ENCODE measurements around the gene FKTN.

The FKTN gene

DNA sequence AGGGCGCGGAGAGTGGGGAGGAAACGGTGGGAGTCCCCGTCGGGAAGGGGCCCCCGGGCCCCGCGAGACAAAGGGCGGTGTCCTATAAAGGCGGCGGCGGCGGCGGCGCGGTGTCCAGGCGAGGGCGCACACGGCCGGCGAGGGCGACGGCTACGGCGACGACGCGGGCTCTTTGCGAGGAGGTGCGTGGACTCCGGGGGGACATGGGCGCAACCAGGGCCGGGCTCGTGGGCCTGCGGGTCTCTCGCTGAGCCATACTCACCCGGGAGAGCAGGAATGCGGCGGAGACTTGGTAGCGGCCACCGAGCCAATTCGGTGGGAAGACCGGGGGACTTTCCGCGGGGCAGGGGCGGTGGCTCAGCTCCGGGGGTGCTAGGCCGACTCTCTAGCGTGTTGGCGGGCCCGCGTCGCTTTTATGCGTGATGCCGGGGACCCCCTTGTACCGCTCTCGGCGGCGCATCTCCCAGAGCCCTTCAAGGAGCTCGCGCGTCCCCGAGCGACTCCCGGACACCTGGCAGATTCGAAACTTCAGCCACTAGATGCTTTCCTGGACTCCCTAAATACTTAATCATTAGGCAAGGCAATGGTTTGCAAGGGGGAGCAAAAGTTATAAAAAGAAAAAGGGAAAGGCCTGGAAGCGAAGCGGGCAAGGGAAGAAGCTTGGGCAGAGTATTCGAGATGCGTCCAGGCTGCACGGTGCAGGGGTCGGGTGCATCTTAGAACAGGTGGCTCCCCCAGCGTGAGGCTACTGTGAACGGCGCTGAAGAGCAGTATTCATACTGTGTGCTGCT is 98.4 kb downstream of the FKTN start:
- TF ChIP-seq, protein P1, sequence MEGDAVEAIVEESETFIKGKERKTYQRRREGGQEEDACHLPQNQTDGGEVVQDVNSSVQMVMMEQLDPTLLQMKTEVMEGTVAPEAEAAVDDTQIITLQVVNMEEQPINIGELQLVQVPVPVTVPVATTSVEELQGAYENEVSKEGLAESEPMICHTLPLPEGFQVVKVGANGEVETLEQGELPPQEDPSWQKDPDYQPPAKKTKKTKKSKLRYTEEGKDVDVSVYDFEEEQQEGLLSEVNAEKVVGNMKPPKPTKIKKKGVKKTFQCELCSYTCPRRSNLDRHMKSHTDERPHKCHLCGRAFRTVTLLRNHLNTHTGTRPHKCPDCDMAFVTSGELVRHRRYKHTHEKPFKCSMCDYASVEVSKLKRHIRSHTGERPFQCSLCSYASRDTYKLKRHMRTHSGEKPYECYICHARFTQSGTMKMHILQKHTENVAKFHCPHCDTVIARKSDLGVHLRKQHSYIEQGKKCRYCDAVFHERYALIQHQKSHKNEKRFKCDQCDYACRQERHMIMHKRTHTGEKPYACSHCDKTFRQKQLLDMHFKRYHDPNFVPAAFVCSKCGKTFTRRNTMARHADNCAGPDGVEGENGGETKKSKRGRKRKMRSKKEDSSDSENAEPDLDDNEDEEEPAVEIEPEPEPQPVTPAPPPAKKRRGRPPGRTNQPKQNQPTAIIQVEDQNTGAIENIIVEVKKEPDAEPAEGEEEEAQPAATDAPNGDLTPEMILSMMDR (conservative IDR thresholded peaks at IDR 0.05; ENCODE audit: low read depth, low read length), result no peak
- DNase-seq (ENCODE audit: low read depth), result no peak

DNA sequence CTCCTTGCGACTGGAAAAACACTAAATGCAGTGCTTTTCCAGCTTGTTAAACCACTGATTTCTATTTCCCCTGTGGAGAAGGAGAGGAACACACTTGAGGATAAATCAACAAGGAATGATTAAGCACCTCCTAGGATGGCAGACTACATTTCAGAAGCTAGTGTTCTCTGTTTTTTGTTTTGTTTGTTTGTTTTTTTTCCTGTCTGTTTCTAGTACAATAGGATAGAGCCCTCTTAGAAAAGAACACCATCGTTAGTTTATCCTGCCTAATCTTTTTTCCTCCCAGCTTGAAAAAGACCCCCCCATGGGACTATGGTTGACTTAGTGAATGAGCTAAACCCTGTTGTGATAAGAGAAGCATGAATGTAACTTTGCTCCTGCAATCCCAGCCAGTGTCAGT is 100.4 kb downstream of the FKTN start:
- TF ChIP-seq, protein P1 (conservative IDR thresholded peaks at IDR 0.05; ENCODE audit: low read depth, low read length), result no peak
- no peak for DNase-seq (ENCODE audit: low read depth)
- H3K4me3 ChIP-seq (ENCODE audit: low read length), result no peak overlapping the region

More for the DNA sequence above, 98.4 kb downstream of the FKTN start:
- peak overlapping the region; percentile 50 for H3K4me3 ChIP-seq (ENCODE audit: low read length)

DNA sequence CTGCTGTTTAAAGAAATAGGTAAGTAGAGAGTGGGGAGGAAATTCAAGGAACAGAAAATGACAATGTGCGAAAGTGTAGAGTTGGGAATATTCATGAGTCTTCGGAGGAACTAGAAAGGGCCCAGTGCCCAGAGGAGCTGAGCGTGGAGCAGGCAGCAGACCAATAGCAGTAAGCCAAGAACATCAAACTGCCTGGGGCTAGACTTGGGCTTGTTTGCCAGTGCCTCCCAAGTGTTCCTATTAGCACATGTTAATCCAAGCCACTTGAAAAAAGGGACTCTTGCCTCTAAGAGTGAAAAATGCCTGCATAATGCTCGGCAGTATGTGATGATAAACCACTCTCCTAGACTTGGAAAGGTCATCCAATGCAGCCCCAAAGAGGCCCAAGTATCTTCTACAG is 103.1 kb downstream of the FKTN start:
- TF ChIP-seq, protein P1 (conservative IDR thresholded peaks at IDR 0.05; ENCODE audit: low read depth, low read length), result no peak

DNA sequence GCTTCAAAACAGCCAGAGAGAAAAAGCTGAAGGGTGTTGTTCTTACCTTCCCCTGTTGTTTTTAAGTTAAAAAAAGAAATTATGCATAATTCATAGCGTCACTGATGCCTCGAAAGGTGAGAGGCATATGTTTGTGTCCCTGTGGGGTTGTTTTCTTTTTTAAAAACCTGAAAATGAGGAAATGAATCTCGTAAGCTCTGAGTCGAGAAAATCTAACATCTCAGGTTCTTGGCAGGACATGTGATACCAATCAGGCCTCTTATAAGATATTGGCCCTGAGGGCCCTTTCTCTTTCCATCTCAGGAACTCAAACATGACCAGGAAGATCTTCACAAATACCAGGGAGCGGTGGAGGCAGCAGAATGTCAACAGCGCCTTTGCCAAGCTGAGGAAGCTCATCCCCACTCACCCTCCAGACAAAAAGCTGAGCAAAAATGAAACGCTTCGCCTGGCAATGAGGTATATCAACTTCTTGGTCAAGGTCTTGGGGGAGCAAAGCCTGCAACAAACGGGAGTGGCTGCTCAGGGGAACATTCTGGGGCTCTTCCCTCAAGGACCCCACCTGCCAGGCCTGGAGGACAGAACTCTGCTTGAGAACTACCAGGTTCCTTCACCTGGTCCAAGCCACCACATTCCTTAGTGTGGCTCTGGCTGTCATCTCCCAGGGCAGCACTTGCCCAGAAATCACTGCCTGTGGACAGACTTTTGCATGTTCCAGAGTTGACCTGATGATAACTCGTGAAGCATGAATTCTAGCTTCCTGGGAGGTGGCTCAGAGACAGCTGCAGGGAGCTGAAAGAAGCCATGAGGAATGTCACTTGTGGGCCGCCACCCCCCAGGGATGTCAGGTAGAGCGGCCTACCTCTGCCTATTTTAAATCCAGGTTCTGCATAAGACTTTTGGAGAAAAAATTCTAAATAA is 104.5 kb downstream of the FKTN start, which contains the start of gene TAL2:
TAL2 (plus strand) TSS at position 274 of the 921 bp plus-strand sequence; CDS start at position 314, 40 bp downstream.
- DNase-seq (ENCODE audit: low read depth), result no peak
- H3K4me3 ChIP-seq (ENCODE audit: low read length), result no peak within 1 kb of the TSS
- TF ChIP-seq, protein P1 (conservative IDR thresholded peaks at IDR 0.05; ENCODE audit: low read depth, low read length), result no peak

More for the DNA sequence above, 103.1 kb downstream of the FKTN start:
- no peak overlapping the region for H3K4me3 ChIP-seq (ENCODE audit: low read length)
- DNase-seq (ENCODE audit: low read depth), result no peak

DNA sequence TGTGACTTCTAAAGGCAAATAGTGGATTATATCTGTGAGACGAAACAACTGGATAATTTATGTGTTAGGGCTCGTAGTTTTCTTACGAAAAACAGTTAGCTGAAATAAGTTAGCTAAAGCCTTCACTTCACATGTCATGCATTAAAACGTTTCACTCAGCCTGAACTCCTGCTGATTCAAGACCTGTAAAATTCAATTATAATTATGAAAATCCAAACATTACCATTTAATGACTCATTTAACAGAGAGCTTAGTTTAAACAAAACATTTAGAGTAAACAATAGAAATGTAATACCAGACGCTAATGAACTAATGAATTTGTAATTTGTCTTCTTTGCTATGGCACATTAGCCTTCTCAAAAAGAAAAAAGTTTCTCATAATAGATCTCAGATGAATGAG is 106.0 kb downstream of the FKTN start:
- TF ChIP-seq, protein P1 (conservative IDR thresholded peaks at IDR 0.05; ENCODE audit: low read depth, low read length), result no peak

DNA sequence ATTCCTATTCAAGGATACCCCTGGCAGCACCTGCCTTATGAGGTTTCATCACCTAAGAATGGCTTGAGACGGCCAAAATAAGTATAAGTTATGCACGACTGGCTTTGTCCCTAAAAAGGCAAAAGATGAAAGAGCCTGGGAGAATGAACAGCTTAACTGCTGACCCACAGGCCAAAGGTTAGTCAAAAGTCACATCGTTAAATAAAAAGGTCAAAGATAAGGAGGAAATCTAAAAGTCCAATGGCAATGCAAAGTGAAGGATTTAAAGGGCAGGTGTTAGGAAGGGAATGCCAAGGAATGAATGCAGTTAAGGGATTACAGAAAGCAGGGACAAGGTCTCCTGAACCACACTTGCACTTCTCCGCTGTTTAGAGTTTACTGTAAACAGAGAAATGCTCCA is 109.9 kb downstream of the FKTN start:
- no peak for DNase-seq (ENCODE audit: low read depth)
- TF ChIP-seq, protein P1 (conservative IDR thresholded peaks at IDR 0.05; ENCODE audit: low read depth, low read length), result no peak
- H3K4me3 ChIP-seq (ENCODE audit: low read length), result no peak overlapping the region

More for the DNA sequence above, 106.0 kb downstream of the FKTN start:
- no peak overlapping the region for H3K4me3 ChIP-seq (ENCODE audit: low read length)
- no peak for DNase-seq (ENCODE audit: low read depth)
